GM18511 (cell line): Measurements from ENCODE around the gene RALGAPA1.
"Not testable (repeated sequence)": the region's sequence is repeated elsewhere in the genome, so short reads cannot be mapped to it uniquely, and the experiment has no call there.

Source experiments
- ATAC-seq: cut with Tn5 transposase; IDR thresholded peaks from one replicate; pipeline ENCODE4 v1.9.1; 2021; ENCODE audit warnings: mild to moderate bottlenecking, moderate library complexity; ENCODE audit not compliant: unreplicated experiment

Gene RALGAPA1

DNA sequence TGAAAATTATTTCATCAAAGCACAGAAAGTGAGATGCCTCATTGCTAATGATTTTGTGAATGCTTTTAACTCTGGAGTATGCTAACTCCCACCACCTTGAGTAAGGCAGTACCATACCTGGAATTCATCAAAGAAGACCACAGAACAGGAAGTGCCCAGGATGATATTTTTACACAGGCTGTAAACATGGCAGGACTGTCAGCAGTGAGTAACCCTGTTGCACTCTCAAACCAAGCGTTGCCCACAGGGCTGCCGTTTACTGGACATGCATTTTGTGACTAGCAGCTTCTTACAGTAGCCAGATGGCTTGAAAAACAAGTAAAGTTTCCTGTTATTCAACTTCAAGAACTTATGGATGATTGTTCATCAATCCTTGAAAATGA, 42.4 kb downstream of the RALGAPA1 start:
- no peak for ATAC-seq

DNA sequence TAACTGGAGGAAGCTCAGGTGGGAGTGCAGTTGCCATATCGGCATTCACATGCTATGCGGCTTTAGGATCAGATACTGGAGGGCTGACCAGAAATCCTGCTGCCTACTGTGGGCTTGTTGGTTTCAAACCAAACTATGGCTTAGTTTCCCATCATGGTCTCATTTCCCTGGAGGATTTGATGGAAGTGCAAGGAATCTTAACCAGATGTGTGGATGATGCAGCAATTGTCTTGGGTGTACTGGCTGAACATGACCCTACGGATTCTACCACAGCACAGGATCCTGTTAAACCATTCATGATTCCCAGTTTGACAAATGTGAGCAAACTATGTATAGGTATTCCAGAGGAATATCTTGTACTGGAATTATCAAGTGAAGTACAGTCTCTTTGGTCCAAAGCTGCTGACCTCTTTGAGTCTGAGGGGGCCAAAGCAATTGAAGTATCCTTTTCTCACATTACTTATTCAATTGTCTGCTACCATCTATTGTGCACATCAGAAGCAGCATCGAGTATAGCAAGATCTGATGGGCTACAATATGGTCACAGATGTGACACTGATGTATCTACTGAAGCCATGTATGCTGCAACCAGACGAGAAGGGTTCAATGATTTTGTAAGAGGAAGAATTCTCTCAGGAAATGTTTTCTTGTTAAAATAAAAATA, 42.9 kb downstream of the RALGAPA1 start:
- no peak for ATAC-seq

DNA sequence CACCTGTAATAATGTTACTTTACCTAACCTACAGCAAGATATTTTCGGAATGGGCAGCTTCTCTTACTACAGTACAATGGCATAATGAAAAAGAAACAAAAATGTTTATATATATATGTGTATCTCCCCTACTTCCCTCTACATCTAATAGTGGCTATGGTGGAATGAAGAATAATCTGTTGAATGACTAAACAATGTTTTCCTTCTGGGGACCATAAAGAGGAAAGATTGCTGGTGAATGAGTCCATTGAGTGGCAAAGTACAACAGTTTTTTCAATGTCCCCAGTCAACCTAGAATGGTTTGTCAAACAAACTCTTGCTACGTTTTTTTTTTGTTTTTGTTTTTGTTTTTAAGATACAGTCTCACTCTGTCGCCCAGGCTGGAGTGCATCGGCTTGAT, 47.2 kb downstream of the RALGAPA1 start:
- ATAC-seq: no peak

DNA sequence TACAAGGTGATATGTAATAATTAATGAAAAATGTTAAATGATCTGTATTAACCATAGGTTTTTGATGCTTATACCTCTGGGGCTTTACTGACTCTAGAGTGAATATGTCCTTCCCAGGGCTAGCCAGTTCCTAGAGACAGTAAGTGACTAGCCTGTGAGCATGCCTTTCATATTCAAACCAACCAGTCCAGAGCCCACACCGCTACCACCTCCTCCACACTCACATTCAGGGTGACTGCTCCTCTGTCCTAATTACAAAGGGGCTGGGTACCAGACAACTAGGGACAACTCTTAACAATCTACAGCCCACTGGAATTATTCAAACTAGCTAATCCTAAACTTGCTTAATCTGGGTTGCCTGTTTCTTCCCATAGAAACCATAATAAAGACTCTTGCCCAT, 49.0 kb downstream of the RALGAPA1 start:
- no peak for ATAC-seq

DNA sequence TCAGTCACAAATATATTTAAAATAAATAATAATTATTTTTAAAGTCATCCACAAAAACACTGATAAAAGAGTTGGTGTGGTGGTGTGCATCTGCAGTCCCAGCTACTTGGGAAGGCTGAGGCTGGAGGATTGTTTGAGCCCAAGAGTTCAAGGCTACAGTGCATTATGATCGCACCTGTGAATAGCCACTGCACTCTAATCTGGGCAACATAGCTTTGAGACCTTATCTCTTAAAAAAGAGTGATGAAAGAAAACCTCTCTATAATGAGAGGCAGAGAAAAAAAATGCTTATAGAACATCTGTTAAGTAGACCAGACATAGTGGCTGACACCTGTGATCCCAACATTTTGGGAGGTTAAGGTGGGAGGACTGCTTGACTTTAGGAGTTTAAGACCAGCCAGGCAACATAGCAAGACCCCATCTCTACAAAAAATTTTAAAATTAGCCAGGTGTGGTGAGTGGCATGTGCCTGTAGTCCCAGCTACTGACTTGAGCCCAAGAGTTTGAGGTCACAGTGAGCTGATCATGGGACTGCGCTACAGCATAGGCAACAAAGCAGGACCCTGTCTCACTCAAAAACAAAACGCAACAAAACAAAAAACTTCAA, 50.5 kb downstream of the RALGAPA1 start:
- ATAC-seq: no peak

DNA sequence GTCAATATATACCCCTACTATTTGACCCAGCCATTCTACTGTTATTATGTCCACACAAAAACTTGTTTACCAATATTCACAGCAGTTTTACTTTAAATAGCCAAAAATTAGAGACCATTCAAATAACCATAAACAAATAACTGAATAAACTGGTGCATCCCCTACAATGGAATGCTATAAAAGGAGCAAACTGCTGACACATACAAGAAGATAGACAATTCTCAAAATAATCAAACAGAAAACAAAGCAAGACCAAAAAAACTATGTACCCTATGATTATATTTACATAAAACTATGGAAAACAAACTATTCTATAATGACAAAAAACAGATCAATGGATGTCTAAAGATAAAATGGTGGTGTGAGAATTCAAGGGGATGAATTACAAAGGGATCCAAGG, 54.4 kb downstream of the RALGAPA1 start:
- no peak for ATAC-seq

DNA sequence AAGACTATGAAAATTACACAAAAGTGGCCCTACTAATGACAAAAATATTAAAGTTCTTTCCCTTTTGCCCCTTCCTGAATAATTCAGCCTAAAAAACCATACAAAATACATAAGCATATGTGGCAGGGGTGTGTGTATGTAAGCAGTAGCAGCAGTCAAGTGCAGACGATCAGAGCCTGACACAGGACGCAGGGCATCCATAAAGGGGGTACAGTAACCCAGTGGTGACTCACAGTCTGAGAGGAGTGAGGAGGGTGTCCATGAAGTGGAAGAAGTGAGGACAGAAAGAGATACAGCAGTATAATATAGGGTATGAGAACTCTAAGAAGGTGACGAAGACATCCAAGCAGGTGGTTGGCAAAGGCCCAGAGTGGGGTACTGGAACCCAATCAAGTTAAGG, 56.7 kb downstream of the RALGAPA1 start:
- ATAC-seq: no peak

DNA sequence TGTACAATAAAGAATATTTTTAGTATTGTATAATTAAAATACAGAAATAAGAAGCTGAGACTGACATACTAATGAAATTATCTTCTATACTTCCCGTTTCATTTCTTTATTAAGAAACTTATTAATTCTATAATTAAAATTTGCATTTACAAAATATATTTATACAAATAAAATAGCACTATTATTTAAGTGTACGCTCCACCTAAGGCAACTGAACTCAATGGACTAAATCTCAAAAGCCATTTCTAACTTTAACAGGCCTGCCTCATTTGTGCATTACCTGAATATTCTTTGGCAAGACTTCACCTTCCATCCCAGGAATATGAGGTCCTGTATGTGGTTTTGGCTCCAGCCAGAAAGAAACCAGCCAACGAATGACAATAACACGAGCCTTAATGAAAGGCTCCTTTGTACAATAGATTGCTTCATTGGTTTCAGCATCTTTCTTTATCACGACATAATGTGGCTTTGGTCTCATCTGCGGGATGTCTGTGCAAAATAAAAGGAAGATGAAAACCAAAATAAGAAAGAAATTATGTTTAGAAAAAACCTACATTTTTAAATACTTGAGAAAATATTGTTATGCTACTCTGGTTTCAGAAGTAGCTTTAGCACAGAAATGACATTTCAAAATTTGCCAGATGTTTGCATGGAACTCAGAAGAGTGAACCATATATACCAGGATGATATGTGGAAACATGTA, 58.7 kb downstream of the RALGAPA1 start:
- ATAC-seq: no peak

DNA sequence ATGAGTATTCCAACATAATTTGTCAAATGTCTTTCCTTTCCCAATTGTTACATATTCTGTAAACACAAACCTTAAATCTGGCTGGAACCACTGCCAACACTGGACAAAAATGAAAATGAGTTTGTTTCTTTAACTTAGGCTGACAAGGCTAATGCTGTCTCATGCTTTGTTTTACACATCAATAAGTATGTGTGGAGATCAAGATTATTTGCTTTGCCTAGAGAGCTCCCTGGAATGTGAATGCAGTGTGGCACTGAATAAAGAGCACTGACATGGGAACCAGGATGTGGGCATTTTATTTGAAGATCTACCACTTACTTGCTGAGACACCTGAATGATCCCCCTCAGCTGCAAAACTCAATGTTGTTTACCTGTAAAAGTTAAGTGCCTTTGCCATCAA, 61.7 kb downstream of the RALGAPA1 start:
- no peak for ATAC-seq

DNA sequence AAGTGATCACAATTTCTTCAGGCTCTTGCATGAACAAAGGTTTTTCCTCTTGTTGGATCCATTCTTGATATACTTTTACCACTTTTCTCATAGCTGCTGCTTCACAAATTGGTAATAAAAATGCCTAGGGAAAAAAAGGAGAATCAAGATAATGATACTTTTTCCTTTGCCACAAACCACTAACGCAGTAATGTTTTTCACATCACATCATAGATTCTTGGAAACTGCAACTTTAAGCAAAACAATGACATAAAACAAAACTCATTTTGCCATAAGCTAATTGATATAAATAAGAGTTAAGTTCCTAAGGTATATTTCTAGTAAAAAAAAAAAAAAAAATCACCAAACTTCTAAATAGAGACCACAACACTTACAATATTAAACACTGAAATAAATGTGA, 66.7 kb downstream of the RALGAPA1 start:
- no peak for ATAC-seq

DNA sequence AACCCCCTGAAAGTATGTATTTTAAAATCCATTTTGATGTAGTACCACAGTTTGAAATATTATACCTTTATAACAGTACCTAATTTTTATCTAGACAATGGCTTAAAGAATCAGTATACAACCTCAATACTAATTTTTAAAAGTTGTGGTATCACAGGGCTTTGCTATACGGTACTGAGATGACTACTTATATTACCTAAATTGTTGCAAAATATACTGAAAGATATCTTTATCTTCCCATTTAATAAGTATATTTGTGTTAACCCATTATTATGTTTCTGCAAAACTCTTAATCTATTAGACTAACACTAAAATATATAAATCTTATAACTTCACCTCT, 67.1 kb downstream of the RALGAPA1 start:
- no peak for ATAC-seq

DNA sequence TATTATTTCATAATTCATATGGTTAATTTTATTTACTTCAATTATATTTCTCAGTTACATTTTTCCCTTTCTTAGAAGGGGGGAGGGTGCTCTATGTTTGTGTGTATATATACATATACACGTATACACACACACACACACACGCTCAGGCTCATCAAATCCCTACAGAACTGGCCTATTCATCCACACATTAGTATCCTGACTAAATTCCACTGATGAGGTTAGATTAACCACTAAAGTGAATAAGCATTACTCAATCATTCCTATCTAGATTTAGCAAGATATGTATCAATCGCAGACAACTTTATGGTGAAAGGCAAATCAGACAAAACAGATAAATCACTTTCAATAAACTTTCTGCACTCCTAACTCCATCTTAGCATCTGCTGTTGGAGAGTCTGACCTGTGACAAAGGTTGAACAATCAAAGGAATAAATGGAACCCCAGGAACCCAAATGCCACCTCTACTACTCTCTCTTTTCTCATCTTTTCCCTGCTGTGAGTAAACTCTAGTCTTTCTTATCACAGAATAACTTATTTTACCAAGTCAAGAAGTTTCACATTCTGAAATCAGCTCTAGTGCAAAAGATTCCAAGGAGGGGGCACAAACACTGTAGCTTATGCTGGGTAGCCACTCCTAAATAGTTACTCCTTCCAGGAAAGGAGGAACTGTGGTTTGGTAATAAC, 67.6 kb downstream of the RALGAPA1 start:
- no peak for ATAC-seq

DNA sequence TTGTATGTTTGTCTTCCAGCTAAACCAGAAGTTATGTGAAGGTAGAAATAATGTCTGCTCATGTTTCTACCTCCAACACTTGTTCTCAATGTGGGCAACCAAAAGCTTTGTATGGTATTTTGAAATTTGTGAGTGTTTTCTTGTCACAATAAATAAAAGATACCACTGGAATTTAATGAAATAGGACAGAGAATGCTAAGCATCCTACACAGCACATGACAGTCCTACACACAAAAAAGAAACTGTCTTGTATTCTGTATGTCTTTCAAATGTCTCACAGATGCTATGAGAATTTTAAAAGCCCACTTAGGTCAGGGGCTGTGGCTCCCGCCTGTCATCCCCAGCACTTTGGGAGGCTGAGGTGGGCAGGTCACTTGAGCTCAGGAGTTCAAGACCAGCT, 68.9 kb downstream of the RALGAPA1 start:
- no peak for ATAC-seq

DNA sequence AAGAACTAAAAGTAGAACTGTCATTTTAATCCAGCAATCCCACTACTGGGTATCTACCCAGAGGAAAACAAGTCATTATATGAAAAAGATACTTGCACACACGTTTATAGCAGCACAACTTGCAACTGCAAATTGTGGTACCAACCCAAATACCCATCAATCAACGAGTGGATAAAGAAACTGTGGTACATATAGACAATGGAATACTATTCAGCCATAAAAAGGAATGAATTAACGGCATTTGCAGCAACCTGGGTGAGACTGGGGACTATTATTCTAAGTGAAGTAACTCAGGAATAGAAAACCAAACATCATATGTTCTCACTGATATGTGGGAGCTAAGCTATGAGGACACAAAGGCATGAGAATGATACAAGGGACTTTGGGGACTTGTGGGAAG, 73.9 kb downstream of the RALGAPA1 start:
- ATAC-seq: not testable (repeated sequence)

DNA sequence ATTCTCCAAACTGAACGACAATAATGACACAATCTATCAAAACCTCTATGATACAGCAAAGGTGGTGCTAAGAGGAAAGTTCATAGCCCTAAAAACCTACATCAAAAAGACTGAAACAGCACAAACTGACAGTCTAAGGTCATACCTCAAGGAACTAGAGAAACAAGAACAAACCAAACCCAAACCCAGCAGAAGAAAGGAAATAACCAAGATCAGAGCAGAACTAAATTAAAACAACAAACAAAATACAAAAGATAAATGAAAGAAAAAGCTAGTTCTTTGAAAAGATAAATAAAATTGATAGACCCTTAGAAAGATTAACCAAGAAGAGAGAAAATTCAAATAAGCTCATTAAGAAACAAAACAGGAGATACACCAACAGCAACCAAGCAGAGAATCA, 75.6 kb downstream of the RALGAPA1 start:
- not testable (repeated sequence) for ATAC-seq

DNA sequence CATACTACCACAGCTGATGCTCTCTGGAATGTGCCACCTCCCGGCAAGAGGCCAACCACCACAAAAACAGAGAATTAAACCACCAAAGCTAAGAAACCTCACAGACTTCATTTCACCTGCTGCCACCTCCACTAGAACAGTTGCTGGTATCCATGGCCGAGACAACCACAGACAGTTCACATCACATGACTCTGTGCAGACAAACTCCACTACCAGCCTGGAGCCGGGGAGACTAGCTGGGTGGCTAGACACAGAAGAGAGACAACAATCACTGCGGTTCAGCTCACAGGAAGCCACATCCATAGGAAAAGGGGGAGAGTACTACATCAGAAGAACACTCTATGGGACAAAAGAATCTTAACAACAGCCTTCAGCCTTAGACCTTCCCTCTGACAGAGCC, 78.2 kb downstream of the RALGAPA1 start:
- no peak for ATAC-seq

DNA sequence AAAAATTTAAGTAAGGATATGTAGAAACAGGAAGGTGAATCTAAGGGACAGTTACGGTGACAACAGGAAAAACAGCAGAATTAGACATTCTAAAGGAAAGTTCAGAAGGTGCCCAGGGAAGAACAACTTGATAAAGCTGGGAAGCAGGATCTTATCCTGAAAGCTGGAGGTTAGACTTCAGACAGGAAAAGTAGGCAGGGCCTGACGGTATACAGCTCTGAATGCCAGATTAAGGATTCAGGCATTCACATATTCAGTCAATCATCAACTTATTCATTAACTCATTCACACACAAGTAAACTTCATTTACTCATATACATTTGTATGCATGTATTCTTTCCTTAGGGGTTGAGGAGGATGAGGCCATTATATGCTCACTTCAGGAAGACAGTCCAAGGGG, 81.3 kb downstream of the RALGAPA1 start:
- ATAC-seq: no peak

DNA sequence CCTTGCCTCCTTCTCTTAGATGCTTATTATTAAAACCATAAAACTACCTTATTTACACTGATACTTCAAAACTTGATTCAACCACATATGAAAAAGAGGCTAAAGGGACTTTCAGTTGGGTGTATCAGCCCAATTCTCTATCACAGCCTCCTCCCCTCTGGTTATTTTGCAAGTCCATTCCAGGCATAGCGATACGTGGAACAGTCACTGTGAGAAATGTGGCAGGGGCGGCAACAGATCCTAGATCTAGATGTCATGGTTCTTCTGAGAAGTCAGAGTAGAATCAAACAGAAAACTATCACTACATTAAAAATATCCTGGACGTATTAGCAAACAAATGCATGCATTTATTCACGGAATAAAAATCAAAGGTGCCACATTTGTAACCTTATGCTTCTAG, 83.2 kb downstream of the RALGAPA1 start:
- ATAC-seq: no peak

DNA sequence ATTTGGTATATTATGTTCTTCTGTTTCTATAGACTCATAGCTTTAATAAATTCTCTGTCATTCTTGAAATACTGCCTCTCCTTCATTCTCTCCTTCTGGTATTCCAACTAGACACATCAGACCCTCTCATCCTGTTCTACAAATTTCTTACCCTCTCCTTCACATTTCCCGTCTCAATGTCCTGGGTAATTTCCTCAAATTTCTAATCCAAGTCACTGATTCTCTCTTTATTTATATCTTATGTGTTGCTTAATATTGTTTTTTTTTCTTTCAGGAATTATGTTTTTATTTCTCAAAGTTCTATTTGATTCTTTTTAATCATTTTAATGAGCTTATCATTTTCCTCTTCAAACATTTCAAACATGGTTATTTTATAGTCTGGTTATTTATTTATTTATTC, 94.0 kb downstream of the RALGAPA1 start:
- no peak for ATAC-seq

DNA sequence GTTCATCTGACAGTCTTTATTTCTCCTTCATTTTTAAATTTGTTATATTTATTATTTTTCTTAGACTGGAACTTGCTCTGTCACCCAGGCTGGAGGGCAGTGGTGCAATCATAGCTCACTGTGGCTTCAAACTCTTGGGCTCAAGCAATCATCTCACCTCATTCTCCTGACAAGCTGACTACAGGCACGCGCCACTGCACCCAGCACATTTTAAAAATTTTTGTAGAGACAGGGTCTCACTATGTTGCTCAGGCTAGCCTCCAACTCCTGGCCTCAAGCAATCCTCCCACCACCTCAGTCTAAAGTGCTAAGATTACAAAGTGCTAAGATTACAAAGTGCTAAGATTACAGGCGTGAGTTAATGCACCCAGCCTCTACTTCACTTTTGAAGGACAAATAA, 96.6 kb downstream of the RALGAPA1 start:
- no peak for ATAC-seq

DNA sequence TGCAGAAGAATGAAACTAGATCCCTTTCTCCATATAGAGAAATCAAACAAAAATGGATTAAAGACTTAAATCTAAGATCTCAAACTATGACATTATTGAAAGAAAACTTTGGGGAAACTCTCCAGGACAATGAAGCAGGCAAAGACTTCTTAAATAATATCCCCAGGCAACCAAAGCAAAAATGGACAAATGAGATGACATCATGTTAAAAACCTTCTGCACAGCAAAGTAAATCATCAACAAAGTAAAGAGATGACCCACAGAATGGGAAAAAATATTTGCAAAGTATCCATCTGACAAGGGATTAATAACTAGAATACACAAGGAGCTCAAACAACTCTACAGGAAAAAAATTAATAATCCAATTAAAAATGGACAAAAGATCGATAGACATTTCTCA, 101.0 kb downstream of the RALGAPA1 start:
- no peak for ATAC-seq

DNA sequence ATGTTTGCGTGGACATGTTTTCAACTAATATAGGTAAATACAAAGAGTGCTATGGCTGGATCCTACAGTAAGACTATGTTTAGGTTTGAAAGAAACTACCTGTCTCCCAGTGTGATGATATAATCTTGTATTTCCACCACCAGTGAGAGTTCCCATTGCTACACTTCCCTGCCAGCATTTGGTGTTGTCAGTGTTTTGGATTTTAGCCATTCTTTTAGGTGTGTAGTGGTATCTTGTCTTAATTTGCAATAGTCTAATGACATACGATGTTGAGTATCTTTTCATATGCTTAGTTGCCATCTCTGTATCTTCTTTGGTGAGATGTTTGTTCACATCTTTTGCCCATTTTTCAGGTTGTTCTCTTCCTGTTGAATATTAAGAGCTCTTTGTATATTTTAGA, 103.5 kb downstream of the RALGAPA1 start:
- no peak for ATAC-seq
